HG03575 (cell line): ENCODE measurements around the gene R3HDM2.
"Not testable (repeated sequence)": the region's sequence is repeated elsewhere in the genome, so short reads cannot be mapped to it uniquely, and the experiment has no call there.

Source experiments
- ATAC-seq: cut with Tn5 transposase; IDR thresholded peaks from one replicate; pipeline ENCODE4 v1.9.1; 2021; ENCODE audit not compliant: unreplicated experiment, insufficient number of reproducible peaks, low FRiP score; ENCODE audit errors: extremely low read depth

The R3HDM2 gene

DNA sequence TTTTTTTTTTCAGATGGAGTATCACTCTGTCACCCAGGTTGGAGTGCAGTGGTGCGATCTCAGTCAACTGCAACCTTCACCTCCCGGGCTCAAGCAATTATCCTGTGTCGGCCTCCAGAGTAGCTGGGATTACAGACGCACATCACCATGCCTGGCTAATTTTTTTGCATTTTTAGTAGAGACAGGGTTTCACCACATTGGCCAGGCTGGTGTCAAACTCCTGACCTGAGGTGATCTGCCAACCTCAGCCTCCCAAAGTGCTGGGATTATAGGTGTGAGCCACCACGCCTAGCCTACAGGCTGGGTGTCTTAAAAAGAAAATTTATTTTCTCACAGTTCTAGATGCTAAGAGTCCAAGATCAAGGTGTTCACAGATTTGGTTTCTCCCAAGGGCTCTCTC is 66.7 kb downstream of the R3HDM2 start:
- ATAC-seq: not testable (repeated sequence)

DNA sequence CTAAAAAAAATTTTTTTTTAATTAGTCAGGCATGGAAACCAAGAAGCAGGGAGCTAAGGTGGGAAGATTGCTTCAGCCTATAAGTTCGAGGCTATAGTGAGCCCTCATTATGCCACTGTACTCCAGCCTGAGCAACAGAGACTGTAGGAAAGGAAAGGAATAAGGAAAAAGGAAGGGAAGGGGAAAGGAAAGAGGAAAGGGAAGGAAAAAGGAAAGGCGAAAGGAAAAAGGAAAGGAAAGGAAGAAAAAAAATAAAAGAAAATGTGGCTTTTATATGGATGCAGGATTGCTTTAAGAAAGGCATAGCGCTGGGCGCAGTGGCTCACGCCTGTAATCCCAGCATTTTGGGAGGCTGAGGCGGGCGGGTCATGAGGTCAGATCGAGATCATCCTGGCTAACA is 70.4 kb downstream of the R3HDM2 start:
- ATAC-seq: no peak

DNA sequence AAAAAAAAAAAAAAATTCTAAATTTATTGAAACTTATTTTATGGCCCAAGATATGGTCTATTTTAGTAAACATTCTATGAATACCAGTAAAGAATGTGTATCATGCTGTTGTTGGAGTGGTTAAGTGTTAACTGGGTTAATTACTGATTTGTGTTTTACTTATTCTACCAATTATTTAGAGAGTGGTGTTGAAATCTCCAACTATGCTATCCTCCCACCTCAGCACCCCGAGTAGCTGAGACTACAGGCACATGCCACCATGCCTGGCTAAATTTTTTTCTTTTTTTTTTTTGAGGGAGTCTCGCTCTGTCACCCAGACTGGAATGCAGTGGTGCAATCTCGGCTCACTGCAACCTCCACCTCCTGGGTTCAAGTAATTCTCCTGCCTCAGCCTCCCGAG is 72.2 kb downstream of the R3HDM2 start:
- ATAC-seq: no peak

DNA sequence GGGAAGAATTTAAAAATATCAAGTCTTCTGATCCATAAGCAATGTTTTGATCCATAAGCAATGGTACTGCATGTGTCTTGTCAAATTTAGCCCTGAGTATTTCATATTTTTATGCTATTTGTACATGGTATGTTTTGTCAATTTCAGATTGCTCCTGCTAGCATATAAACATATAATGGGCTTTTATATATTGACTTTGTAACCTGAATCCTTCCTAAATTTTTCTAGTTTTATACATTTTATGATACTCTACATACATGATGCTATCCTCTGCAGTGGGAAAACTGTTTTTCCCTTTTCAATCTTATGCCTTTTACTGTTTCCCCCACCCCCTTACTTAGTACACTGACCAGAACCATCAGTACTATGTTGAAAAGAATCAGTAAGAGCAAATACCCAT is 75.1 kb downstream of the R3HDM2 start:
- ATAC-seq: no peak

DNA sequence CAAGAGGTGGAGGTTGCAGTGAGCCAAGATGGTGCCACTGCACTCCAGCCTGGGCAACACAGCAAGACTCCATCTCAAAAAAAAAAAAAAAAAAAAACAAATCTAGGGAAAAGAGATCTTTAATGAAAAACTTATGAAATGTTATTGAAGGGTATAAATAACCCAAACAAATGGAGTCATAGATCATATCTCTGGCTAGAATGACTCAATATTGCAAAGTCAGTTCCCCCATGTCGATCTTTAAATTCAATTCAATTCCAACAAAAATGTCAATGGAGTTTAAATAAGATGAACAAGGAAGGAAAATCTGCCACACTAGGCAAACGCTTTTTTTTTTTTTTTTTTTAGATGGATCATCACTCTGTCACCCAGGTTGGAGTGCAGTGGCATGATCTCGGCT is 78.7 kb downstream of the R3HDM2 start:
- ATAC-seq: no peak

GRCh38 chr12:57347284-57347683 is 83.6 kb downstream of the R3HDM2 start:
- ATAC-seq: no peak

DNA sequence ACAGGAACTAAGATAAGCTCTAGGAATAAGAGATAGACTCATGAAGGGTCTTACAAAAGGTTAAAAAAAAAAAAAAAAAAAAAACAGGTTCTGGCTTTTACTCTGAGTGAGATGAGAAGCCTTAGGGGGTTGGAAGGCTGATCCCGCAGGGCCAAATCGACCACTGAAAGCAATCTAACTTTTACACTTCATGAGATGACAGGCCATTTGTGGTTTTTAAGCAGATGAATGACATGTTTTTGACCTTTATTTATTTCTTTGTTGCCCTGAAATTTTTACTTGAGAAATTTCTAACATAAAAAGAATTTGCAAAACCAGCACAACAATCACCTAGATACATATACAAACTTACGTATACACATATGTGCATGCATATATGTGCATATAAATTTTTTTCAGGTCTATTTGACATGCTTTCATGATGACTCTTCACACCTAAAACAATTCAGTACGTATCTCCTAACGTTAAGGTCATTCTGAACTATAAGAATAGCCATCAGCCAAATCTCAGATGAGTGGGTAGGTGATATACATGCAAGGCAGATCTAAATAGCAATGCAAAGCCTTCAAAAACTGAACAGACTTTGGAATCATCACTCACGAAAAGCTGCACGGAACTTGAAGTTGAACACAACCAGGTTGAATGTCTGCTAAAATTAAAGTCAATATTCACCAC is 87.0 kb downstream of the R3HDM2 start:
- ATAC-seq: no peak

- no peak for ATAC-seq
Observed at GRCh38 chr12:57342207-57342691, 88.6 kb downstream of the R3HDM2 start.

DNA sequence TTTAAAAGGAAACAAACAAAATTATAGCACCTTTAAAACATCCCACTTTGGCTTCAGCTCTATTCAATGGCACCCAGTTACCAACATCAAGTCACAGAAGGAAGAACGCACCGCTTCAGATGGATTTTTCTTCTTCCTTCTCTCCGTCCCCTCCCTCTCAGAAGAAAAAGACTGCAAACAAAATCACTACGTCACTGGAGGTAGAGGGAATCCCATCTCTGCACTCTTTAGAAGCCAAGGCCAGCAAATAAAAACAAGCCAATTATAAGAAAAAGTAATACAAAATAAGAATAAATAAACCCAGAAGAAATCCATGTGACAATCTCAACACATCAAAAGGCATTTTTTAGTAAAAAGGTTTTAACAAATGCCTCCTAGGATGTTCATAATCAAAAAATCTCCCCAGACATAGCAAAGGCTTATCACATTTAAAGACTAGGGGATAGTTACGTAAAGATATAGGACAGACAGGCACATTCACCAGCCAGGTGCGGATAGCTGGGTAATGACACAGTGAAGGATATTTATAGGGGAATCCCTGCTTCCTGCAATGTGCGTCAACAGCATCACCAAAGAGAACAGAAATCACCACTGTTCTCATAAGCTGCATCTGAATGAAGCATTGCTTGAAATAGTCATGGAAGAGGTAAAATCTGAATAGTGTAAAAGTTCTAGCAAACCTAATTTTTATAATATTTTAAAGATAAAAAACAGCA is 89.4 kb downstream of the R3HDM2 start:
- ATAC-seq: no peak

DNA sequence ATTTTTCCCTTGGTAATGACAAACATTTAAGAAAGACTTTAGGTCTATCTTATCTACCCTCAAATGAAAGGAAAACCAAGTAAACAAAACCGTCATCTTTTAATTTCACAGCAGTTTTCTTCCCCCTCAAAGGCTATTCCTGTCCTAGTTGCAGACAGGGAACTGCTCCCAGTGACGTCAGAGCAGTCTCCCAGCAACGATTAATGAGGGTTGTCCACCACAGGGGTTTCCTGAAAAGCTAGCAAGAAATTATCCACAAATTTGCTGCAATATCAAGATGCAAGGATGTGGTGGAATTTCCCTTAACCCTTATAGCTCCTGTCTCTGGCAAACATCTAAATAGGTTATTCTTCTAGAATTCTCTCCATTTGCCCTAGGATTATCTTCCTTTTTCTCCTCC is 90.7 kb downstream of the R3HDM2 start:
- ATAC-seq: no peak

- ATAC-seq: not testable (repeated sequence)
Observed at GRCh38 chr12:57336299-57336698, 94.5 kb downstream of the R3HDM2 start.

DNA sequence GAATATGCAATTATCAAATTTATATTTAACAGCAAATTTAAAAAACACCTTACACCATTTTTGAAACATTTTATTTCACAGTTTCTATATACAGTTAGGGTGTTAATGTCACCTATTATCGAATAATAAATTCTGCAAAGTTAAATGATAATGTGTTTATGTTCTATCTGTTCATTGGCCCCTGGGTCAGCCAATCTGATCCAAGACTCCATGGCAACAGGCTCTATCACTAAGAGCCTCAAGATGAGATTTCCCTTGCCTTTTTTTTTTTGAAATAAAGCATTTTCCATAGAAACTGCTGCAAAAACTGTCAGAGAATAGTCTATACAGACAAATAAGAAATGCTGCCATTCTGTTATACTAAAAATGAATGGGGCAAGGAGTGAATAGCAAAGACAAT is 96.6 kb downstream of the R3HDM2 start:
- ATAC-seq: no peak

DNA sequence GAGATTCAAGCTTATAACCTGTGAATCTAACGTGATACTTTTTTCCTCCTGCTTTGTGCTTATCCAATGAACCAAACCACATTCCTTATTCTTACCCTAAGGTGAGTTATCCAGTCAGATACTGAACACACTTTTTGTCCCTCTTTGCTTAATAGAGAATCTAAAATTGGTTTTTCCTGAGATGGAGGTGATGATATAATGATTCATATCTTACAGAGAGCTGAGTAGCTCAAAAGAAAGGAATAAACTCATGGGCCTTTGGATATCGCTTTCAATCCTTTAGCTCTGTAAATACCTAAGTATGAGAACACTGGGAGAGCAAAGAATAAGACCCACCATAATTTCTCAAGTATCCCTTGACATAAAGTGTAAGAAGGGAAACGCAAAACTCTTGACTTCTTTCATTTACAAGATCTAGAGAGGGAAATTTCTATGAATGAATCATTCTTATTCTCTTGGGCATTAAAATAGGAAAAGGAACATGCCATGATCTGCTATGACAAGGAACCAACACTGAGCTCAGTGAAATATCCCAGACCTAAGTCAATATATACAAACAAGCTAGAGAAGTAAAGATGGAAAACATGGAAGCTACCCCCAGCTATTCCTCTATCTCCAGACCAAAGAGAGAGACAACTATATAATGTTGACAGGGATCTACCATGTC is 98.1 kb downstream of the R3HDM2 start:
- no peak for ATAC-seq

- ATAC-seq: no peak
Observed at GRCh38 chr12:57330992-57331391, 99.9 kb downstream of the R3HDM2 start.

DNA sequence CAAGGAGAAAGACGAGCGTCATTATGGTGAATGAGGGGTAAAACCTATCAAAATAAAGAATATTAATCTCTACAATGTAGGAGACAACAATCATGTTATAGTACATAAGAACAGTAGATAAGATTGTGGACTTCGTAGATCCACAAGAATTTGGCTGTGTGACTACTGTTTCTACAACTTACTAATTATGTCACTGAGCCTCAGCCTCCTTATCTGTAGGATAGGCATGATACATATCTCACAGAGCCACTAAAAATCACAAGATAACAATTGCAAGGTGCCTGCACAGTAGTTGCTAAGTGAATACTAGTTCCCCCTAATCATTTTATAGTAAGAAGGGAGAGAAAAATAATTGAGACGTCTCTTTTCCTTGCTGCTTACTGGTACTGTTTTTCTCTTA is 101.6 kb downstream of the R3HDM2 start:
- ATAC-seq: no peak

GRCh38 chr12:57325395-57325794 is 105.4 kb downstream of the R3HDM2 start:
- no peak for ATAC-seq

DNA sequence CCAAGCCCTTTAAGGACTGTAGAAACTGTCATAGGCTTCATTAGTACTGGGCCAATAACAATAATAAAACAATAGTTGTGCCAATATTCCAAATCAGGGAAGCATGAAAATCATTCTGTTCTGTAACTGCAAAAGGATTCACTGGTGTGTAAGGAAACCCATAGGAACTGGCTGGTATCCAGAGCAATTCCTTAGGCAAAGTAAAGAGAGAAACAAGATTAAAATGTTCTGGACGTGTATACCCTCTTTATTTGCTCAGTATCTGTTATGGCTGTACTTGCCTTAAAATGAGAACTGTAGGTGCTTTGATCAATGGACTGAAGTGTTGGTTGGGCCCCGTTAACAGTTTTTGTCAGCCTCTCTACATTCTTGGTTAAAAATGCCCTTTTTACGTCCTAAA is 107.4 kb downstream of the R3HDM2 start:
- no peak for ATAC-seq

GRCh38 chr12:57320639-57321038 is 110.2 kb downstream of the R3HDM2 start:
- no peak for ATAC-seq

DNA sequence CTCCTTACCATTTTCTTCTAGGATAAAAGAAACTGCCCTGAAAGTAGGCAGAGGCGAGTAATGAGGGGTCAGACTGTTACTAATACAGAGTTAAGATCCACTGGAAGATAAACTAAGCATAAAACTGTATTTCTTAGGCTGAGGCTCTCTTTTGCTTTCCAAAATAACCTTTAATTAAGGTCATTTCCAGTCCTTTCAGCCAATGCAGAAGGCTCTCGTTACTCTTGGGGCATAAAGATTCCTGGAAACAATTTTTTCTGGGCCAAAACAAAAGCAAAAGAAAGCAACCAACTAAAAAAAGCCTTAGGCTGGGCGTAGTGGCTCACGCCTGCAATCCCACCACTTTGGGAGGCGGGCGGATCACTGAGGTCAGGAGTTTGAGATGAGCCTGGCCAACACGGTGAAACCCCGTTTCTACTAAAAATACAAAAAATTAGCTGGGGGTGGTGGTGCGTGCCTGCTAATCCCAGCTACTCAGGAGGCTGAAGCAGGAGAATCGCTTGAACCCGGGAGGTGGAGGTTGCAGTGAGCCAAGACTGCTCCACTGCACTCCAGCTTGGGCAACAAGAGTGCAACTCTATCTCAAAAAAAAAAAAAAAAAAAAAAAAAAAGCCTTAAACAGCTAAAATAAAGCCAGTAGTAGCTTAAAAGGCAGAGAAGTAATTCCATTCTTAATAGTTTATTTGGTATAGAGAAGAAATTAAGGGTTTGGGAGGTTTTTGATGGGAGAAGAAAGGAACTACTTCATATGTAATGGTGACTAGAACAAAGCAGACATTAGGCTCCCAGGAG is 111.0 kb downstream of the R3HDM2 start:
- no peak for ATAC-seq
